DND-41 (cell line): Measurements from ENCODE around the gene DENR.
"Not testable (repeated sequence)": the region's sequence is repeated elsewhere in the genome, so short reads cannot be mapped to it uniquely, and the experiment has no call there.

Experiments used
- ATAC-seq: fragments of 200-7000 bp; cut with Tn5 transposase; 3 replicates; pipeline ENCODE4 v1.9.1; 2021; ENCODE audit warnings: low read depth; ENCODE audit not compliant: insufficient read depth
- DNase-seq: peaks from one replicate; pipeline ENCODE4 v3.0.0-alpha.2; 2020
- H2AFZ ChIP-seq: 2 replicates; pipeline ENCODE4 v1.6.0; 2012; ENCODE audit warnings: low read depth, low read length
- H3K27ac ChIP-seq: 2 replicates; pipeline ENCODE4 v1.5.1; 2012; ENCODE audit warnings: low read length, inconsistent platforms
- H3K27me3 ChIP-seq: fragments of 200-600 bp; sonication (generic); 2 replicates; pipeline ENCODE4 v1.6.0; 2012; ENCODE audit warnings: low read length, mild to moderate bottlenecking, inconsistent platforms; ENCODE audit not compliant: insufficient read depth, poor library complexity
- H3K36me3 ChIP-seq: 2 replicates; pipeline ENCODE4 v1.5.1; 2012; ENCODE audit warnings: low read length, inconsistent platforms; ENCODE audit not compliant: insufficient read depth
- H3K4me1 ChIP-seq: 2 replicates; pipeline ENCODE4 v1.5.1; 2012; ENCODE audit warnings: mild to moderate bottlenecking, low read length; ENCODE audit not compliant: insufficient read depth
- H3K4me2 ChIP-seq: 2 replicates; pipeline ENCODE4 v1.6.0; 2012; ENCODE audit warnings: mild to moderate bottlenecking, moderate library complexity, low read length, inconsistent platforms; ENCODE audit not compliant: insufficient read depth
- H3K4me3 ChIP-seq, 2 experiments: fragments of 200-600 bp in 1 of 2; shearing (Covaris generic) in 1 of 2; 2 replicates each; pipeline ENCODE4 v1.5.1; 2012 to 2016; ENCODE audit warnings: inconsistent platforms in 2 of 2, low read length in 2 of 2, mild to moderate bottlenecking in 2 of 2, low read depth in 1 of 2, moderate library complexity in 1 of 2
- H3K79me2 ChIP-seq: 2 replicates; pipeline ENCODE4 v1.6.0; 2012; ENCODE audit warnings: low read length, inconsistent platforms; ENCODE audit not compliant: insufficient read depth
- H3K9ac ChIP-seq: 2 replicates; pipeline ENCODE4 v1.6.0; 2012; ENCODE audit warnings: low read depth, mild to moderate bottlenecking, inconsistent platforms, low read length, moderate library complexity
- H3K9me3 ChIP-seq: 2 replicates; pipeline ENCODE4 v1.5.1; 2012; ENCODE audit warnings: low read length, moderate library complexity, mild to moderate bottlenecking, inconsistent platforms; ENCODE audit not compliant: insufficient read depth, severe bottlenecking
- H4K20me1 ChIP-seq: 2 replicates; pipeline ENCODE4 v1.6.0; 2012; ENCODE audit warnings: low read length; ENCODE audit not compliant: insufficient read depth
- EZH2 ChIP-seq: IDR thresholded peaks from 3 replicates; pipeline ENCODE4 v1.6.1; 2012; ENCODE audit warnings: borderline replicate concordance, low read depth, mild to moderate bottlenecking, moderate library complexity, low read length, inconsistent platforms; ENCODE audit not compliant: severe bottlenecking
- TF ChIP-seq, protein P1 (sequence below): IDR thresholded peaks from 2 replicates; pipeline ENCODE4 v1.5.1; 2012; ENCODE audit warnings: borderline replicate concordance, low read length, moderate library complexity, mild to moderate bottlenecking; ENCODE audit not compliant: poor library complexity, severe bottlenecking; ENCODE audit errors: extremely low read depth

The DENR gene

DNA sequence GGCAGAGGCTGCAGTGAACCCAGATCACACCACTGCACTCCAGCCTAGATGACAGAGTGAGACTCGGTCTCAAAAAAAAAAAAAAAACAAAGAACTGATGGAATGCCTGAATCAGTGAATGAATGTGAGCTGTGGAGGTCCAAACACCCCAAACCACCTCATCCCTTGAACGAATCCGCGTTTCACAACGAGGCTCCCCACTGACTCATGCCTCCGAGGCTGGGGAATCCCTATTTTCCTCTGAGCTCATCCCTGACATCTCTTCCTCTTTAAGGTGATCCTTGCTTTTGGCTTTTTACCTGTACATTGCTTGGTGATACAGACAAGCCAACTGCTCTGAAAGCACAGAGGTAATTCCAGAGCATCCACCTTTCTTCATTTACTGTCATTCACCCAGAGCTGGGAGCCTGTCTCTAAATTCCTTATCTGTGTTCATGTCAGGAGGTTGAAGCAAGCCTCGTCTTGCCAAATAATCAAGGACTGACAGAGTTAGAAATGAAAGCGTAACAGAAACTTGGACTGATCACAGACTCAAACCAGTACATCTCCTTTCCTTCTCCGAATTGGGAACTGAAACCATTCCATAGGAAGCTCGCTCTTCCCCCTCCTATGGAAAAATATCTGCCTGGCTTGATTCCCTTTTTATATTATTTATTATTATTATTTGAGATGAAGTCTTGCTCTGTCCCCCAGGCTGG, 39.0 kb upstream of the DENR start:
- H3K4me3 ChIP-seq, DNase-seq, H3K9me3 ChIP-seq, H2AFZ ChIP-seq, H4K20me1 ChIP-seq, H3K4me1 ChIP-seq, ATAC-seq, H3K27ac ChIP-seq, H3K4me2 ChIP-seq, H3K9ac ChIP-seq, H3K27me3 ChIP-seq, H3K79me2 ChIP-seq, H3K36me3 ChIP-seq: not testable (repeated sequence)

- not testable (repeated sequence) for H3K9ac ChIP-seq, H3K4me3 ChIP-seq, DNase-seq, H3K79me2 ChIP-seq, H3K4me1 ChIP-seq, H3K4me2 ChIP-seq, H3K9me3 ChIP-seq, H4K20me1 ChIP-seq, H3K36me3 ChIP-seq, H2AFZ ChIP-seq, H3K27me3 ChIP-seq, H3K27ac ChIP-seq, ATAC-seq
Measured at GRCh38 chr12:122715211-122715610, 37.4 kb upstream of the DENR start.

DNA sequence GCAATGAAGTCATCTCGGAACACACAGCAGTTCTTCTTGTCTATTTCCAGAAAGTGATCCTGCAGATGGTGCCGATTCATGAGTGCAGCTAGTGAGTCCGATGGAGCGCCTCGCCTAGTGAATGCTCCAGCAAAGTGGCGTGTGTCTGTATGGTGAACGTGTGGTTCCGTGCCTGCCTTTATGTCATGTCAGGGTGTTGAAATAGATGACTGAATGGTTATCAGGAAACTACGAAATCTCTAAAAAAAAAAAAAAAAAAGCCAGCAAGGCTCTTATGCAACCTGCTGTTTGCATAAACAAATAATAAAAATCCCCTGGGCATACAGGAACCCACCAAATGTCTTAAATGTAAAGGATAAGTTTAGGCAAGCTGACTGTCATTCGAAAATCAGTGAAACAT, 36.0 kb upstream of the DENR start, which contains the start of gene HCAR3:
TSS of gene HCAR3 (minus strand) at position 154 of the 400 bp plus-strand sequence. CDS start at position 80, 74 bp downstream.
- H4K20me1 ChIP-seq, ATAC-seq, H3K9ac ChIP-seq, H3K4me1 ChIP-seq, H3K79me2 ChIP-seq, H2AFZ ChIP-seq, H3K27me3 ChIP-seq, H3K36me3 ChIP-seq, H3K9me3 ChIP-seq, DNase-seq, H3K27ac ChIP-seq, H3K4me2 ChIP-seq, H3K4me3 ChIP-seq: not testable (repeated sequence)

DNA sequence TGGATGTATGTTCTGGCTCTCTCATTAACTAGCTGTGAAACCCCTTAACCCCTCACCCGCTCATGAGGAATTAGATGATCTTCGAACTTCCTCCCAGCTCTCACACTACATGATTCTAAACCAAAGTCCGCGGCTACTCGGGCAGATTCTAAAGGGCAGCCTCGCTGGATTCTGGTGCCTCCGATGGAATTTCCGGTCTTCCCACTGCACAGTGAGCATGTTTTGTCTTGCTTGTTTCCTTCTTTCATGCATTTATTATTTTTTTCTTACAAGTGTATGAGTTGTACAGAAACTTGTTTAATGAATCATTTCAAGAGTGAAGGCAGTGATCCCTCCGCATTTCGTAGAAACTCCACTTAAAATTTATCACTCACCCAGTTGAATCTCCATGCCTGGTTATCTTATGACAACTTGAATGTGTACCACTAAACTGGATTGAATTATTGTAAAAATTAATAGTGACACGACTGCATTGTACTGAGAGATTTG, 31.5 kb upstream of the DENR start:
- no peak overlapping the region for H2AFZ ChIP-seq
- no peak overlapping the region for H3K27ac ChIP-seq
- no peak for DNase-seq
- no peak for ATAC-seq
- no peak overlapping the region for H3K4me3 ChIP-seq
- H4K20me1 ChIP-seq: no peaks in the 10 kb centered on the region
- H3K36me3 ChIP-seq: no peaks in the 10 kb centered on the region
- no peak for TF ChIP-seq EZH2
- TF ChIP-seq, protein P1, sequence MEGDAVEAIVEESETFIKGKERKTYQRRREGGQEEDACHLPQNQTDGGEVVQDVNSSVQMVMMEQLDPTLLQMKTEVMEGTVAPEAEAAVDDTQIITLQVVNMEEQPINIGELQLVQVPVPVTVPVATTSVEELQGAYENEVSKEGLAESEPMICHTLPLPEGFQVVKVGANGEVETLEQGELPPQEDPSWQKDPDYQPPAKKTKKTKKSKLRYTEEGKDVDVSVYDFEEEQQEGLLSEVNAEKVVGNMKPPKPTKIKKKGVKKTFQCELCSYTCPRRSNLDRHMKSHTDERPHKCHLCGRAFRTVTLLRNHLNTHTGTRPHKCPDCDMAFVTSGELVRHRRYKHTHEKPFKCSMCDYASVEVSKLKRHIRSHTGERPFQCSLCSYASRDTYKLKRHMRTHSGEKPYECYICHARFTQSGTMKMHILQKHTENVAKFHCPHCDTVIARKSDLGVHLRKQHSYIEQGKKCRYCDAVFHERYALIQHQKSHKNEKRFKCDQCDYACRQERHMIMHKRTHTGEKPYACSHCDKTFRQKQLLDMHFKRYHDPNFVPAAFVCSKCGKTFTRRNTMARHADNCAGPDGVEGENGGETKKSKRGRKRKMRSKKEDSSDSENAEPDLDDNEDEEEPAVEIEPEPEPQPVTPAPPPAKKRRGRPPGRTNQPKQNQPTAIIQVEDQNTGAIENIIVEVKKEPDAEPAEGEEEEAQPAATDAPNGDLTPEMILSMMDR: no peak
- no peaks in the 10 kb centered on the region for H3K9me3 ChIP-seq
- H3K27me3 ChIP-seq: no peaks in the 10 kb centered on the region
- no peak overlapping the region for H3K4me2 ChIP-seq
- no peaks in the 10 kb centered on the region for H3K79me2 ChIP-seq
- no peaks in the 10 kb centered on the region for H3K4me1 ChIP-seq
- H3K9ac ChIP-seq: no peak overlapping the region

DNA sequence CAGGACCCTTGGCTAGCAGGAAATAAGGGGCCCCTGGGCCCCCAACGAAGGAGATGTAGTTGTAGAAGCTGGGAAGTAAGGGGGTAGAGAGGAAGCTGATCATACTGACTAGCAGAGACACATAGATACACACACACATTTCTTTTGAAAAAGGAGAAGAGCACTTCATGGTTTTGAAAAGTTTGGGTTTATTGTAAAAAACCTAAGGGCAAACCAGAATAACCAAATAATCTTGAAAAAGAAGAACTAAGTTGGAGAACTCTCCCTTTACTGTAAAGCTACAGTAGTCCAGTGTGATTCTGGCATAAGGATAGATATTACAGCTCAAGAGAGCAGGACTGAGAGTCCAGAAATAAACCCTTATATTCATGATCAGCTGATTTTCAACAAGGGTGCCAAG, 30.2 kb upstream of the DENR start:
- H3K4me2 ChIP-seq: no peak overlapping the region
- DNase-seq (no peak), ATAC-seq (no peak)
- H3K4me1 ChIP-seq: no peaks in the 10 kb centered on the region
- H4K20me1 ChIP-seq: no peaks in the 10 kb centered on the region
- no peaks in the 10 kb centered on the region for H3K36me3 ChIP-seq
- no peaks in the 10 kb centered on the region for H3K79me2 ChIP-seq
- H3K27me3 ChIP-seq: no peaks in the 10 kb centered on the region
- H2AFZ ChIP-seq: no peak overlapping the region
- H3K9me3 ChIP-seq: no peaks in the 10 kb centered on the region
- H3K27ac ChIP-seq: no peak overlapping the region
- no peak overlapping the region for H3K4me3 ChIP-seq
- no peak overlapping the region for H3K9ac ChIP-seq
- TF ChIP-seq EZH2: no peak
